GM12878 (cell line): ENCODE results near the gene JTB. TPM values are rescaled to one million over a fixed set of nuclear protein-coding genes. Genes with fewer than 3 reads are reported as not detected.

Experiments
- BACH1 ChIP-seq: fragments of 450-650 bp; IDR thresholded peaks from 2 replicates; pipeline ENCODE4 v1.6.1; 2017; ENCODE audit warnings: mild to moderate bottlenecking, borderline replicate concordance
- BCL3 ChIP-seq: IDR thresholded peaks from 2 replicates; pipeline ENCODE4 v1.6.1; 2011; ENCODE audit warnings: borderline replicate concordance, low read depth, mild to moderate bottlenecking, moderate library complexity, low read length; ENCODE audit not compliant: insufficient read depth, poor library complexity, severe bottlenecking
- BCLAF1 ChIP-seq: fragments of 450-650 bp; IDR thresholded peaks from 2 replicates; pipeline ENCODE4 v1.6.1; 2017; ENCODE audit warnings: antibody characterized with exemption, mild to moderate bottlenecking, moderate library complexity
- BRCA1 ChIP-seq: IDR thresholded peaks from 2 replicates; pipeline ENCODE4 v1.6.1; 2011; ENCODE audit warnings: low read depth, low read length, improper control_type of control experiment
- CBFB ChIP-seq: IDR thresholded peaks from 2 replicates; pipeline ENCODE4 v1.6.1; 2016; ENCODE audit warnings: antibody characterized with exemption, low read depth
- CBX5 ChIP-seq: sonication (generic); IDR thresholded peaks from 2 replicates; pipeline ENCODE4 v1.6.1; 2016; ENCODE audit warnings: low read depth, moderate library complexity, mild to moderate bottlenecking, inconsistent platforms
- EED ChIP-seq: sonication (generic); IDR thresholded peaks from 2 replicates; pipeline ENCODE4 v1.6.1; 2016; ENCODE audit warnings: antibody characterized with exemption, low read depth
- EGR1 ChIP-seq, 2 experiments: IDR thresholded peaks; 1 replicate in 1 of 2; 2 replicates in 1 of 2; pipeline ENCODE4 v1.6.1; 2011 to 2012; ENCODE audit warnings: low read depth in 2 of 2, low read length in 2 of 2, borderline replicate concordance in 1 of 2, mild to moderate bottlenecking in 1 of 2, moderate library complexity in 1 of 2
- EP300 ChIP-seq, 2 experiments: fragments of 150-350 bp in 1 of 2; IDR thresholded peaks; 2 replicates each; pipeline ENCODE4 v1.6.1; 2011 to 2012; ENCODE audit warnings: low read depth in 2 of 2, low read length in 2 of 2, borderline replicate concordance in 1 of 2, improper control_type of control experiment in 1 of 2, inconsistent platforms in 1 of 2; ENCODE audit not compliant: control insufficient read depth in 1 of 2
- EZH2 ChIP-seq: IDR thresholded peaks from 2 replicates; pipeline ENCODE4 v1.6.1; 2012; ENCODE audit warnings: low read depth, mild to moderate bottlenecking, control low read depth, inconsistent platforms, low read length, borderline replicate concordance; ENCODE audit not compliant: control insufficient read depth
- FOS ChIP-seq: IDR thresholded peaks from 3 replicates; pipeline ENCODE4 v1.6.1; 2011; ENCODE audit warnings: borderline replicate concordance; ENCODE audit not compliant: insufficient read length; ENCODE audit errors: extremely low read depth
- GATAD2B ChIP-seq: fragments of 450-650 bp; conservative IDR thresholded peaks from 2 replicates; pipeline ENCODE4 v1.6.1; 2017; ENCODE audit warnings: low read depth, mild to moderate bottlenecking, moderate library complexity
- HDAC6 ChIP-seq: fragments of 200-600 bp; sonication (generic); IDR thresholded peaks from one replicate; pipeline ENCODE4 v1.8.0; 2017; ENCODE audit warnings: antibody characterized with exemption; ENCODE audit not compliant: unreplicated experiment
- MYB ChIP-seq: fragments of 150-350 bp; IDR thresholded peaks from 2 replicates; pipeline ENCODE4 v1.6.1; 2014; ENCODE audit warnings: mild to moderate bottlenecking, low read depth, low read length, borderline replicate concordance
- RUNX3 ChIP-seq: IDR thresholded peaks from 2 replicates; pipeline ENCODE4 v1.6.1; 2012; ENCODE audit warnings: low read length, inconsistent platforms
- SP1 ChIP-seq: IDR thresholded peaks from one replicate; pipeline ENCODE4 v1.6.1; 2011; ENCODE audit warnings: low read depth, low read length
- SREBF2 ChIP-seq: IDR thresholded peaks from 2 replicates; pipeline ENCODE4 v1.6.1; 2012; ENCODE audit warnings: mild to moderate bottlenecking, low read length
- SRF ChIP-seq, 2 experiments: IDR thresholded peaks; 2 replicates each; pipeline ENCODE4 v1.6.1; 2011; ENCODE audit warnings: low read depth in 2 of 2, low read length in 2 of 2, mild to moderate bottlenecking in 1 of 2, moderate library complexity in 1 of 2
- STAT3 ChIP-seq: IDR thresholded peaks from 2 replicates; pipeline ENCODE4 v1.6.1; 2011; ENCODE audit warnings: low read depth, low read length, improper control_type of control experiment
- SUZ12 ChIP-seq: fragments of 200-600 bp; sonication (generic); IDR thresholded peaks from one replicate; pipeline ENCODE4 v1.6.1; 2018; ENCODE audit warnings: antibody characterized with exemption, mild to moderate bottlenecking; ENCODE audit not compliant: unreplicated experiment
- TAF1 ChIP-seq: IDR thresholded peaks from 2 replicates; pipeline ENCODE4 v1.6.1; 2011; ENCODE audit warnings: mild to moderate bottlenecking, low read depth, low read length, borderline replicate concordance
- ZBTB4 ChIP-seq: fragments of 450-650 bp; formaldehyde crosslinking; IDR thresholded peaks from 2 replicates; pipeline ENCODE4 v1.4.0; 2022; ENCODE audit warnings: mild to moderate bottlenecking, moderate library complexity
- polyA plus RNA-seq, 11 experiments: library from polyadenylated mRNA; depleted of rRNA in 4 of 11; unstranded in 6 of 11; stranded (reverse) in 5 of 11; fragments of >200 nt; fragmentation: Nextera tagmentation in 4 of 11; fragmentation: Illumina TruSeq in 1 of 11; extraction: Ambion mirVana in 4 of 11; extraction: Trizol in 1 of 11; gene quantifications; 1 replicate in 1 of 11; 2 replicates in 10 of 11; pipeline versions ENCODE4 v1.2.1 to v1.2.3, GENCODE V29; 2011 to 2016; ENCODE audit warnings: inconsistent platforms in 2 of 11, missing spikeins in 2 of 11, low read depth in 1 of 11
- total RNA-seq, 4 experiments: library from RNA; depleted of rRNA in 3 of 4; stranded (reverse); fragments of >200 nt in 3 of 4; fragmentation: Illumina TruSeq in 1 of 4; extraction: Trizol in 1 of 4; gene quantifications; 2 replicates each; pipeline versions ENCODE4 v1.2.1 to v1.2.3, GENCODE V29; 2013 to 2021

The JTB gene
- total and polyA plus RNA-seq, 10 of the 15 experiments (the other 5 are each of a cell fraction or from before 2014, with no cell fraction given), result 25.0 to 298 (median 155) TPM

- TF ChIP-seq EP300 (IDR thresholded peaks at IDR 0.05; ENCODE audit: borderline replicate concordance in 1 of 2, control insufficient read depth in 1 of 2, low read depth in 2 of 2, low read length in 2 of 2) (peak in 1 of 2 experiments; percentile 25; a peak in 1 of 4 replicates), MYB (no peak), EED (peak; percentile 2; the same call in 1 of the 2 replicates), RUNX3 (no peak), EZH2 (no peak), TAF1 (peak; percentile 68), GATAD2B (peak; percentile 34; the same call in 1 of the 2 replicates), SRF (IDR thresholded peaks at IDR 0.05; ENCODE audit: low read depth in 2 of 2, low read length in 2 of 2) (no peak), CBFB (peak; percentile 82; the same call in 1 of the 2 replicates), BACH1 (no peak; the same call in 1 of the 2 replicates), CBX5 (no peak), EGR1 (IDR thresholded peaks at IDR 0.05; ENCODE audit: borderline replicate concordance in 1 of 2, low read depth in 2 of 2, low read length in 2 of 2) (peak in 1 of 2 experiments; percentile 64; a peak in 1 of 3 replicates), SP1 (peak; percentile 87), SUZ12 (no peak), BCL3 (no peak), HDAC6 (no peak), ZBTB4 (CRISPR knock-in tag) (no peak), BCLAF1 (no peak), STAT3 (no peak), BRCA1 (peak; percentile 45; the same call in 1 of the 2 replicates), SREBF2 (no peak), FOS (peak; percentile 11)
These were observed 14.2 kb downstream of the JTB start, which contains the start of gene SLC39A1 (continued) for GRCh38 chr1:153963030-153963849.
